ENCODE results near the gene AMOTL1.
"Not testable (repeated sequence)": the region's sequence is repeated elsewhere in the genome, so short reads cannot be mapped to it uniquely, and the experiment has no call there.

AMOTL1 gene

GRCh38 chr11:94770563-94771120 lies 2.5 kb downstream of the AMOTL1 start:
- no peak for DNase-seq (ENCODE audit: low read depth in 3 of 3)

- no peak for DNase-seq (ENCODE audit: low read depth in 3 of 3)
Observed at GRCh38 chr11:94771390-94771789, 3.2 kb downstream of the AMOTL1 start.

GRCh38 chr11:94771951-94772350 lies 3.8 kb downstream of the AMOTL1 start:
- no peak for DNase-seq (ENCODE audit: low read depth in 3 of 3)

- DNase-seq (ENCODE audit: low read depth in 3 of 3) = no peak
Observed at GRCh38 chr11:94773842-94774241, 5.7 kb downstream of the AMOTL1 start.

- no peak for DNase-seq (ENCODE audit: low read depth in 3 of 3)
Observed at GRCh38 chr11:94774345-94774744, 6.2 kb downstream of the AMOTL1 start.

GRCh38 chr11:94775567-94776327 lies 7.6 kb downstream of the AMOTL1 start:
- no peak for DNase-seq (ENCODE audit: low read depth in 3 of 3)

GRCh38 chr11:94776351-94777321 lies 8.5 kb downstream of the AMOTL1 start:
- DNase-seq (ENCODE audit: low read depth in 3 of 3) = no peak

- DNase-seq (ENCODE audit: low read depth in 3 of 3) = no peak
Observed at GRCh38 chr11:94780432-94780831, 12.3 kb downstream of the AMOTL1 start.

- no peak for DNase-seq (ENCODE audit: low read depth in 3 of 3)
Observed at GRCh38 chr11:94781837-94782236, 13.7 kb downstream of the AMOTL1 start.

GRCh38 chr11:94782446-94782845 lies 14.3 kb downstream of the AMOTL1 start:
- DNase-seq (ENCODE audit: low read depth in 3 of 3) = no peak

- DNase-seq (ENCODE audit: low read depth in 3 of 3) = no peak
Observed at GRCh38 chr11:94784884-94785283, 16.7 kb downstream of the AMOTL1 start.

GRCh38 chr11:94785509-94785908 lies 17.4 kb downstream of the AMOTL1 start:
- DNase-seq (ENCODE audit: low read depth in 3 of 3) = no peak

- DNase-seq (ENCODE audit: low read depth in 3 of 3) = no peak
Observed at GRCh38 chr11:94786264-94787126, 18.3 kb downstream of the AMOTL1 start.

- DNase-seq (ENCODE audit: low read depth in 3 of 3) = no peak
Observed at GRCh38 chr11:94787801-94788200, 19.6 kb downstream of the AMOTL1 start.

- no peak for DNase-seq (ENCODE audit: low read depth in 3 of 3)
Observed at GRCh38 chr11:94788396-94788795, 20.2 kb downstream of the AMOTL1 start.

GRCh38 chr11:94790197-94790596 lies 22.0 kb downstream of the AMOTL1 start:
- DNase-seq (ENCODE audit: low read depth in 3 of 3) = no peak

- DNase-seq (ENCODE audit: low read depth in 3 of 3) = no peak
Observed at GRCh38 chr11:94790661-94791180, 22.6 kb downstream of the AMOTL1 start.

GRCh38 chr11:94791216-94791889 lies 23.2 kb downstream of the AMOTL1 start:
- no peak for DNase-seq (ENCODE audit: low read depth in 3 of 3)

- not testable (repeated sequence) for DNase-seq (ENCODE audit: low read depth in 3 of 3)
Observed at GRCh38 chr11:94791942-94792341, 23.8 kb downstream of the AMOTL1 start.

GRCh38 chr11:94792451-94792850 lies 24.3 kb downstream of the AMOTL1 start:
- no peak for DNase-seq (ENCODE audit: low read depth in 3 of 3)

- no peak for DNase-seq (ENCODE audit: low read depth in 3 of 3)
Observed at GRCh38 chr11:94793002-94793401, 24.8 kb downstream of the AMOTL1 start.
